Measurements from ENCODE around the gene HMCES. TPM values are rescaled to one million over a fixed set of nuclear protein-coding genes. Genes with fewer than 3 reads are reported as not detected.
A peak's percentile ranks its signal among the peaks of the same experiment; 100 is the strongest.

Gene HMCES
- total RNA-seq, 2 experiments from 2014 or later = 54.5 to 57.8 TPM

DNA sequence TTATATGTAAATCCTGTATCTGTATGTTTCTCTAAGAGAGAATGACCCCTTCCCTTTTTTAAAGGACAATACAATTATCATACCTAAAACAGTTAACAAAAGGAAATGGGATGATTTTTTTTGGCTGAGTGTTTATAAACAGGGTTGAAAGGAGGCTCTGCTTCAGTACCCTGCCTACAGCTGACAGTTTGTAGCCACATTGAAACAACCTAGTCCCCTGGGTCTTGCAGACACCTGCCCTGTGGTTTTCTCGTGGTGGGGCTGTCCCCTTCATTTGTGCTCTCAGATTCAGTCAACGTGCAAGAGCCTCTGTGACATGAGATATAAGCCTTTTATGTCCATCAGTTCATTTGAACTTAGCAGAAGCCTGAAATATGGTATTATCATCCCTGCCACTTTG is 2.3 kb upstream of the HMCES start:
- TF ChIP-seq, protein P1, sequence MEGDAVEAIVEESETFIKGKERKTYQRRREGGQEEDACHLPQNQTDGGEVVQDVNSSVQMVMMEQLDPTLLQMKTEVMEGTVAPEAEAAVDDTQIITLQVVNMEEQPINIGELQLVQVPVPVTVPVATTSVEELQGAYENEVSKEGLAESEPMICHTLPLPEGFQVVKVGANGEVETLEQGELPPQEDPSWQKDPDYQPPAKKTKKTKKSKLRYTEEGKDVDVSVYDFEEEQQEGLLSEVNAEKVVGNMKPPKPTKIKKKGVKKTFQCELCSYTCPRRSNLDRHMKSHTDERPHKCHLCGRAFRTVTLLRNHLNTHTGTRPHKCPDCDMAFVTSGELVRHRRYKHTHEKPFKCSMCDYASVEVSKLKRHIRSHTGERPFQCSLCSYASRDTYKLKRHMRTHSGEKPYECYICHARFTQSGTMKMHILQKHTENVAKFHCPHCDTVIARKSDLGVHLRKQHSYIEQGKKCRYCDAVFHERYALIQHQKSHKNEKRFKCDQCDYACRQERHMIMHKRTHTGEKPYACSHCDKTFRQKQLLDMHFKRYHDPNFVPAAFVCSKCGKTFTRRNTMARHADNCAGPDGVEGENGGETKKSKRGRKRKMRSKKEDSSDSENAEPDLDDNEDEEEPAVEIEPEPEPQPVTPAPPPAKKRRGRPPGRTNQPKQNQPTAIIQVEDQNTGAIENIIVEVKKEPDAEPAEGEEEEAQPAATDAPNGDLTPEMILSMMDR (IDR thresholded peaks at IDR 0.05) = no peak
- Mint-ChIP-seq H3K9me3 (no peaks in the 10 kb centered on the region), H3K4me1 (ENCODE audit: low read depth) (peaks cover 30% of the 10 kb centered on the region), H3K36me3 (ENCODE audit: low read depth) (peaks cover 51% of the 10 kb centered on the region), H3K27ac (peak overlapping the region; percentile 67), H3K4me3 (no peak overlapping the region), H3K27me3 (no peaks in the 10 kb centered on the region)
- DNase-seq (peak; percentile 76), ATAC-seq (peak; percentile 10)
- POLR2A ChIA-PET = interaction anchor here (1.0 to 1.7 kb wide), 2 partner anchors 26 kb away, joined by 3 to 4 read pairs; no protein-coding TSS in a partner anchor
- intact Hi-C loops (cut with micrococcal nuclease) = loop anchor here (5.0 kb wide), 1 partner anchor 36 kb away; no protein-coding TSS in a partner anchor
- CTCF ChIA-PET = interaction anchor here (1.0 to 1.2 kb wide), 2 partner anchors 40 to 208 kb away, joined by 3 read pairs; a partner anchor contains a TSS

DNA sequence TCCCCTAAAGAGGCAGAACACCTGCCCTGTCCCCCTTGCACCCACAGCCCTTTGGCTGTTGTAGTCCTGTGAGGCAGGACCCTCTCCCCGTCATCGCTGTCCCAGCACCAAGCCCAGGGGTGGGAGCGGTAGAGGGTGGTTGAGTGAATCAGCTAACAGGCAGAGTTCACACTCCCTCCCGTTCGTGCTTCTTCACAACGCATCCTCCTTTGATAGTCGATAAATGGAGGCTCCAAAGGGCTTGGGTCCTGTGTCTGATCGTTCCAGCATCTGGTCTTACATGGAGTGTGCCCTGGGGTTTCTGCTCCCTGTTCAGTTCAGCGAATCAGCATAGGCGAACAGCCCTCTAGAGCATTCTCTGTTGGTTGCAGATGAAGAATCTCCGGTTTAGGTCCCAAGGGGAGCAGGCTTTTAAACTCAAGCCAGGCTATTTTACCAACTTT is 820 bp upstream of the HMCES start:
- H3K36me3 Mint-ChIP-seq (ENCODE audit: low read depth) = peaks cover 52% of the 10 kb centered on the region
- H3K4me3 Mint-ChIP-seq = peak overlapping the region; percentile 100
- CTCF ChIA-PET = interaction anchor here (0.8 to 3.8 kb wide), 2 partner anchors 39 to 307 kb away, joined by 4 to 16 read pairs; a partner anchor contains a TSS
- intact Hi-C loops (cut with micrococcal nuclease) = loop anchor here (5.0 kb wide), 1 partner anchor 34 kb away; no protein-coding TSS in a partner anchor
- no peaks in the 10 kb centered on the region for H3K27me3 Mint-ChIP-seq
- POLR2A ChIA-PET = interaction anchor here (0.9 to 7.8 kb wide), 5 partner anchors 8 to 95 kb away, joined by 4 to 108 read pairs (median 5); partner anchors contain the start of gene CNBP
- H3K4me1 Mint-ChIP-seq (ENCODE audit: low read depth) = peaks cover 44% of the 10 kb centered on the region
- DNase-seq = no peak
- no peak for ATAC-seq
- H3K9me3 Mint-ChIP-seq = no peaks in the 10 kb centered on the region
- H3K27ac Mint-ChIP-seq = peak overlapping the region; percentile 94
- TF ChIP-seq, protein P1 (IDR thresholded peaks at IDR 0.05) = no peak

DNA sequence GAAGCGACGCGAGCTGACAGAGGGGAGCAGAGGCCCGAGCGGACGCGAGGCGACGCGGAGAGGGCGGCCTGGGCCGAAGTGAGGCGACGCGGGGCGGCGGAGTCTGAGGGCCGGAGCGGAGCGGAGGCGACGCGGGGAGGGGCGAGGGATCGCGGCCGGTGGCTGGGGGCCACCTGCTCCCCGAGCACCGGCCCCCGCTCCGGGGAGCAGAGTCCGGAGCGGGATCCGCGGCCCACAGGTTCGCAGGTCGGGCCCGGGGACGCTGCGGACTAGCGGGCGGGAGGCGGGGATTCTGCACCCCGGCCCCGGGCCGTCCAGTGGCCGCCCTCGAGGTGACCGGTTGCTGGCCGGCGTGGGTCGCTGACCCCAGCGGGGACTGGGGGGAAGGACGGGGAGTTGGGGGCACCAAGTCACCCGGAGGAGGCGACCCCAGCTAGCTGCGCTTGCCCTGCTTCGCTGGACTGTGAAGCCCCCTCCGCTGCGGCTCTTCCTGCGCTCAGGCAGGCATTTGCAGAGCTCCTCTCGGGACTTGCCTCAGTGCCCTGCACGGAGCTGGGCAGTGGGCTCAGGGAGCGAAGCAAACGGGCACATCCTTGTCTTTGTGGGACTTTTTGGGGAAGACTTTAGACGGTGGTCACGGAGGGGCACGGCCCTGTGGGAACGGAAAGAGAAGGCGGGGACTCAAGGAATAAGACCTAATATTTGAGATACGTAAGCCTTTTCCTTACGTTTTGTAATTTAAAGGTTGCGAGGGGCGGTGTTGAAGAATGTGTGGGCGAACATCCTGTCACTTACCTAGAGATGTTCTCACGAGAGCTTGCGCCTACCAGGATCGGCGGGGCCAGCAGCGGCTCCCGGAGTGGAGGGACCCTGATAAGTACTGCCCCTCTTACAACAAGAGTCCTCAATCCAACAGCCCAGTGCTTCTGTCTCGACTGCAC is 566 bp downstream of the HMCES start:
- ChIA-PET CTCF (interaction anchor here (1.1 to 3.8 kb wide), 4 partner anchors 25 to 599 kb away, joined by 3 to 16 read pairs (median 6); a partner anchor contains a TSS), POLR2A (interaction anchor here (0.6 to 7.8 kb wide), 18 partner anchors 18 to 1583 kb away, joined by 3 to 108 read pairs (median 4); partner anchors contain the start of genes CNBP, COPG1 and RAB43)
- peak; percentile 89 for DNase-seq
- Mint-ChIP-seq H3K4me3 (peak overlapping the region; percentile 100), H3K36me3 (ENCODE audit: low read depth) (peaks cover 54% of the 10 kb centered on the region), H3K4me1 (ENCODE audit: low read depth) (peaks cover 55% of the 10 kb centered on the region), H3K27ac (peak overlapping the region; percentile 99), H3K27me3 (no peaks in the 10 kb centered on the region), H3K9me3 (no peaks in the 10 kb centered on the region)
- ATAC-seq = peak; percentile 45
- TF ChIP-seq, protein P1 (IDR thresholded peaks at IDR 0.05) = no peak
- intact Hi-C loops (cut with micrococcal nuclease) = loop anchor here (5.0 kb wide), 1 partner anchor 33 kb away; no protein-coding TSS in a partner anchor

DNA sequence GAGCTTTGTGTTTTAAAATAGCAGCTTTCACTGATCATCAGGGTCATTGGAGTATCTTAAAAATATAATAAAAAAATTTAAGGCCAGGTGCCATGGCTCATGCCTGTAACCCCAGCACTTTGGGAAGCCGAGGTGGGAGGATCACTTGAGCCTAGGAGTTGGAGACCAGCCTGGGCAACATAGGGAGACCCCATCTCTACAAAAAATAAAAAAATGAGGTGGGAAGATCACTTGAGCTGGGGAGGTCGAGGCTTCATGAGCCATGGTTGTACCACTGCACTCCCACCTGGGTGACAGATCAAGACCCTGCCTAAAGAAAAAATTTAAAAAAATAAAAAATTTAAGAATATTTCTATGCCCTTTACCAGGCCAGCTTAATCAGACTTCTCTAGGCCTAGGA is 1.5 kb downstream of the HMCES start:
- ATAC-seq (no peak), DNase-seq (no peak)
- Mint-ChIP-seq H3K27me3 (no peaks in the 10 kb centered on the region), H3K36me3 (ENCODE audit: low read depth) (peaks cover 56% of the 10 kb centered on the region), H3K27ac (peak overlapping the region; percentile 99), H3K4me1 (ENCODE audit: low read depth) (peaks cover 62% of the 10 kb centered on the region), H3K4me3 (peak overlapping the region; percentile 100), H3K9me3 (no peaks in the 10 kb centered on the region)
- TF ChIP-seq, protein P1 (IDR thresholded peaks at IDR 0.05) = no peak
- intact Hi-C loops (cut with micrococcal nuclease) = no loop called here
- ChIA-PET CTCF (interaction anchor here (1.1 to 3.8 kb wide), 3 partner anchors 36 to 600 kb away, joined by 3 to 16 read pairs (median 9); a partner anchor contains a TSS), POLR2A (interaction anchor here (0.7 to 7.8 kb wide), 10 partner anchors 19 to 172 kb away, joined by 3 to 108 read pairs (median 4); partner anchors contain the start of genes COPG1 and RAB43)
